ENCODE measurements around the gene PRKCE. TPM values are rescaled to one million over a fixed set of nuclear protein-coding genes. Genes with fewer than 3 reads are reported as not detected.

PRKCE gene
- total RNA-seq, 1 experiment from 2014 or later: 14.8 TPM

GRCh38 chr2:45765007-45765727, 113.7 kb downstream of the PRKCE start:
- BruUV-seq (replicated peaks): no TSS peak
- Histone ChIP-seq H3K27ac (ENCODE audit: low read depth, low read length) (no peak overlapping the region), H4K20me1 (ENCODE audit: insufficient read depth) (no peaks in the 10 kb centered on the region), H3K4me2 (ENCODE audit: low read length) (no peak overlapping the region), H3K36me3 (ENCODE audit: control insufficient read depth in 1 of 2, insufficient read depth in 2 of 2, low read length in 2 of 2) (no peaks in the 10 kb centered on the region), H3K4me1 (ENCODE audit: control insufficient read depth in 1 of 2, insufficient read depth in 2 of 2, low read length in 2 of 2) (no peaks in the 10 kb centered on the region), H3K9ac (ENCODE audit: low read length) (no peak overlapping the region), H3K9me3 (ENCODE audit: control insufficient read depth in 1 of 2, insufficient read depth in 1 of 2, low read depth in 1 of 2, low read length in 2 of 2) (no peaks in the 10 kb centered on the region), H3K27me3 (ENCODE audit: insufficient read depth, low read length) (no peaks in the 10 kb centered on the region), H3K4me3 (replicated peaks in 1 of 2; ENCODE audit: low read depth in 1 of 2, low read length in 2 of 2) (no peak overlapping the region), H3K9me2 (ENCODE audit: insufficient read depth) (no peaks in the 10 kb centered on the region), H3K79me2 (ENCODE audit: insufficient read depth, low read length) (0 out of 2 replicates have a peak, but pooled peaks cover 5% of the 10 kb centered on the region), H2AFZ (ENCODE audit: low read depth, low read length, poor library complexity, severe bottlenecking) (no peak overlapping the region)
- no peak for TF ChIP-seq MAX (IDR thresholded peaks at IDR 0.05)
- TF ChIP-seq SP1 (IDR thresholded peaks at IDR 0.05; ENCODE audit: low read depth): no peak
- TF ChIP-seq RAD21 (IDR thresholded peaks at IDR 0.05; ENCODE audit: low read depth): no peak
- no peak for TF ChIP-seq SIN3A (IDR thresholded peaks at IDR 0.05; ENCODE audit: low read depth)
- TF ChIP-seq TCF7L2 (IDR thresholded peaks at IDR 0.05; ENCODE audit: borderline replicate concordance, extremely low read depth, insufficient read depth, insufficient read length): no peak
- no peak for TF ChIP-seq ZNF274 (IDR thresholded peaks at IDR 0.05; ENCODE audit: low read depth, low read length)
- no peak for TF ChIP-seq EGR1 (IDR thresholded peaks at IDR 0.05; ENCODE audit: low read depth)
- TF ChIP-seq ATF3 (IDR thresholded peaks at IDR 0.05): no peak
- no peak for TF ChIP-seq JUND (IDR thresholded peaks at IDR 0.05)
- no peak for TF ChIP-seq ELF1 (IDR thresholded peaks at IDR 0.05; ENCODE audit: borderline replicate concordance, low read depth)
- TF ChIP-seq EZH2 (IDR thresholded peaks at IDR 0.05): no peak
- no peak for TF ChIP-seq SRF (IDR thresholded peaks at IDR 0.05; ENCODE audit: low read depth)
- no peak for TF ChIP-seq FOSL1 (IDR thresholded peaks at IDR 0.05; ENCODE audit: low read depth)
- no peak for TF ChIP-seq CBX3 (IDR thresholded peaks at IDR 0.05; ENCODE audit: low read depth)
- TF ChIP-seq CEBPB (IDR thresholded peaks at IDR 0.05; ENCODE audit: low read depth): no peak
- TF ChIP-seq ZFX (IDR thresholded peaks at IDR 0.05): no peak
- ChIA-PET RAD21 (ENCODE audit: low non-redundant PET in 1 of 2, low total read pairs in 2 of 2, uncharacterized antibody in 2 of 2, unreplicated experiment in 2 of 2) (no interaction called here), POLR2A (no interaction called here), CTCF (interaction anchor here (2.0 kb wide), 1 partner anchor 13 kb away, joined by 6 read pairs; no protein-coding TSS in a partner anchor)
- ATAC-seq: no peak
- intact Hi-C loops (cut with micrococcal nuclease): no loop called here
- no peak for DNase-seq (ENCODE audit: low read depth, low spot score)
